SK-N-SH (cell line): ENCODE measurements around the gene GNG12. TPM values are rescaled to one million over a fixed set of nuclear protein-coding genes. Genes with fewer than 3 reads are reported as not detected.
A peak's percentile ranks its signal among the peaks of the same experiment; 100 is the strongest.

Experiments used
- CTCF ChIA-PET: fragments of 300-600, 350-600 bp; formaldehyde crosslinking; extraction: SDS; loops from one replicate; lab custom pipeline; 2021; lab: Yijun Ruan, JAX
- POLR2A ChIA-PET: fragments of 350-600 bp; sonication (Branson Sonifier 250); formaldehyde crosslinking; extraction: SDS; loops from one replicate; lab custom pipeline; 2020; ENCODE audit warnings: antibody characterized with exemption, inconsistent platforms; lab: Yijun Ruan, JAX
- DNase-seq: peaks from one replicate; pipeline ENCODE4 v3.0.0; 2012
- H2AFZ ChIP-seq: fragments of 200-600 bp; sonication (generic); 2 replicates; pipeline ENCODE4 v1.8.1; 2016; ENCODE audit warnings: antibody characterized with exemption, mild to moderate bottlenecking, low read depth
- H3F3A ChIP-seq: fragments of 200-600 bp; sonication (generic); replicated peaks from 2 replicates; pipeline ENCODE3; 2016; ENCODE audit warnings: antibody characterized with exemption, mild to moderate bottlenecking; ENCODE audit not compliant: insufficient read depth
- H3K27ac ChIP-seq, 2 experiments: fragments of 200-500 bp in 1 of 2; fragments of 200-600 bp in 1 of 2; sonication (Bioruptor generic) in 1 of 2; sonication (generic), shearing (Covaris generic) in 1 of 2; 2 replicates each; pipeline versions ENCODE4 v1.5.1 to v1.6.1; 2014 to 2016; ENCODE audit warnings: low read depth in 2 of 2, inconsistent platforms in 1 of 2, low read length in 1 of 2, mild to moderate bottlenecking in 1 of 2, mixed read lengths in 1 of 2
- H3K27me3 ChIP-seq: fragments of 200-600 bp; sonication (generic), shearing (Covaris generic); 2 replicates; pipeline ENCODE4 v1.6.1; 2016; ENCODE audit warnings: mixed run types; ENCODE audit not compliant: insufficient read depth
- H3K36me3 ChIP-seq, 2 experiments: fragments of 200-500 bp in 1 of 2; fragments of 200-600 bp in 1 of 2; sonication (Bioruptor generic) in 1 of 2; sonication (generic) in 1 of 2; replicated peaks in 1 of 2; 2 replicates each; pipeline versions ENCODE3 to v1.5.1; 2014 to 2016; ENCODE audit warnings: low read length in 1 of 2, mild to moderate bottlenecking in 1 of 2; ENCODE audit not compliant: insufficient read depth in 2 of 2, control insufficient read depth in 1 of 2
- H3K4me1 ChIP-seq, 2 experiments: fragments of 200-500 bp in 1 of 2; fragments of 200-600 bp in 1 of 2; sonication (Bioruptor generic) in 1 of 2; sonication (generic), shearing (Covaris generic) in 1 of 2; 2 replicates each; pipeline versions ENCODE4 v1.5.1 to v1.6.1; 2014 to 2016; ENCODE audit warnings: low read depth in 1 of 2, low read length in 1 of 2, mixed run types in 1 of 2; ENCODE audit not compliant: insufficient read depth in 2 of 2, control insufficient read depth in 1 of 2
- H3K4me2 ChIP-seq: fragments of 200-600 bp; sonication (generic), shearing (Covaris generic); 2 replicates; pipeline ENCODE4 v1.6.1; 2017; ENCODE audit warnings: mixed run types
- H3K4me3 ChIP-seq, 2 experiments: fragments of 200-500 bp in 1 of 2; fragments of 200-600 bp in 1 of 2; sonication (Bioruptor generic) in 1 of 2; sonication (generic), shearing (Covaris generic) in 1 of 2; 2 replicates each; pipeline versions ENCODE4 v1.5.1 to v1.8.1; 2014 to 2016; ENCODE audit warnings: low read depth in 2 of 2, inconsistent platforms in 1 of 2, low read length in 1 of 2, mild to moderate bottlenecking in 1 of 2, mixed read lengths in 1 of 2, moderate library complexity in 1 of 2
- H3K79me2 ChIP-seq: fragments of 200-600 bp; sonication (generic); 2 replicates; pipeline ENCODE4 v1.8.1; 2017; ENCODE audit warnings: mild to moderate bottlenecking; ENCODE audit not compliant: insufficient read depth
- H3K9ac ChIP-seq: fragments of 200-600 bp; sonication (generic); 2 replicates; pipeline ENCODE4 v1.6.1; 2017; ENCODE audit warnings: mixed run types
- H3K9me2 ChIP-seq: fragments of 200-600 bp; sonication (generic); 2 replicates; pipeline ENCODE4 v1.6.1; 2017; ENCODE audit warnings: mixed run types
- H3K9me3 ChIP-seq: fragments of 200-600 bp; sonication (generic); 2 replicates; pipeline ENCODE4 v1.6.1; 2017; ENCODE audit warnings: mixed run types, mild to moderate bottlenecking, moderate library complexity
- H4K20me1 ChIP-seq: fragments of 200-600 bp; sonication (generic); 2 replicates; pipeline ENCODE4 v1.6.1; 2017; ENCODE audit warnings: mild to moderate bottlenecking, mixed run types; ENCODE audit not compliant: insufficient read depth
- ELF1 ChIP-seq: IDR thresholded peaks from 2 replicates; pipeline ENCODE4 v1.4.0; 2012
- EP300 ChIP-seq, 2 experiments: IDR thresholded peaks; 2 replicates each; pipeline versions ENCODE4 v1.4.0 to v1.6.1; 2012; ENCODE audit warnings: borderline replicate concordance in 1 of 2, low read depth in 1 of 2, low read length in 1 of 2
- FOXJ3 ChIP-seq: sonication (generic); formaldehyde crosslinking; IDR thresholded peaks from 2 replicates; pipeline ENCODE4 v1.5.1; 2020; ENCODE audit warnings: mild to moderate bottlenecking, missing genetic modification reagents
- FOXM1 ChIP-seq: IDR thresholded peaks from 2 replicates; pipeline ENCODE4 v1.4.0; 2012; ENCODE audit warnings: low read depth, mild to moderate bottlenecking
- GABPA ChIP-seq: IDR thresholded peaks from 2 replicates; pipeline ENCODE4 v1.4.0; 2012; ENCODE audit warnings: low read depth, mild to moderate bottlenecking
- MEF2A ChIP-seq: IDR thresholded peaks from 2 replicates; pipeline ENCODE4 v1.4.0; 2012; ENCODE audit warnings: low read depth, borderline replicate concordance
- MXI1 ChIP-seq: IDR thresholded peaks from 2 replicates; pipeline ENCODE4 v1.6.1; 2012; ENCODE audit warnings: mild to moderate bottlenecking, low read depth, low read length, improper control_type of control experiment
- NFIC ChIP-seq: IDR thresholded peaks from 2 replicates; pipeline ENCODE4 v1.4.0; 2012; ENCODE audit warnings: borderline replicate concordance
- RAD21 ChIP-seq: IDR thresholded peaks from 2 replicates; pipeline ENCODE4 v1.6.1; 2012; ENCODE audit warnings: mild to moderate bottlenecking, low read length
- RCOR1 ChIP-seq: fragments of 150-350 bp; IDR thresholded peaks from 2 replicates; pipeline ENCODE4 v1.6.1; 2017; ENCODE audit warnings: antibody characterized with exemption, low read length
- RFX5 ChIP-seq: IDR thresholded peaks from 2 replicates; pipeline ENCODE4 v1.6.1; 2012; ENCODE audit warnings: mild to moderate bottlenecking, improper control_type of control experiment, low read length
- RXRA ChIP-seq: IDR thresholded peaks from 2 replicates; pipeline ENCODE4 v1.4.0; 2012; ENCODE audit warnings: low read depth, mild to moderate bottlenecking, borderline replicate concordance
- SIN3A ChIP-seq: IDR thresholded peaks from 2 replicates; pipeline ENCODE4 v1.6.1; 2012; ENCODE audit warnings: low read depth, mild to moderate bottlenecking, low read length, moderate library complexity, borderline replicate concordance
- TAF1 ChIP-seq: IDR thresholded peaks from 2 replicates; pipeline ENCODE4 v1.6.1; 2012; ENCODE audit warnings: low read depth, mild to moderate bottlenecking, low read length, moderate library complexity, borderline replicate concordance
- TCF12 ChIP-seq: IDR thresholded peaks from 2 replicates; pipeline ENCODE4 v1.4.0; 2012
- YY1 ChIP-seq: IDR thresholded peaks from 2 replicates; pipeline ENCODE4 v1.4.0; 2012; ENCODE audit warnings: low read depth, mild to moderate bottlenecking
- WGBS: methylation state at CpG from one replicate; pipeline ENCODE4 v1.1.6; 2017; ENCODE audit warnings: low lambda C conversion rate; 5-methylcytosine and 5-hydroxymethylcytosine counted together
- polyA plus RNA-seq, 3 experiments: library from polyadenylated mRNA; depleted of rRNA; stranded (reverse); fragments of >200 nt; gene quantifications; 2 replicates each; pipeline ENCODE4 v1.2.3, GENCODE V29; 2012
- TF ChIP-seq, protein P1 (sequence below): IDR thresholded peaks from 2 replicates; pipeline ENCODE4 v1.4.0; 2012; ENCODE audit warnings: low read depth, borderline replicate concordance
- TF ChIP-seq, protein P2 (sequence below): fragments of 200-600 bp; sonication (generic); IDR thresholded peaks from 2 replicates; pipeline ENCODE4 v1.6.1; 2017; ENCODE audit warnings: antibody characterized with exemption, mild to moderate bottlenecking, moderate library complexity
- TF ChIP-seq, protein P3 (sequence below): fragments of 150-350 bp; IDR thresholded peaks from 2 replicates; pipeline ENCODE4 v1.6.1; 2017; ENCODE audit warnings: antibody characterized with exemption, low read length, low read depth, borderline replicate concordance
- TF ChIP-seq, protein P4 (sequence below): IDR thresholded peaks from 2 replicates; pipeline ENCODE4 v1.4.0; 2012; ENCODE audit warnings: low read depth, borderline replicate concordance

GNG12 gene
- polyA plus RNA-seq, 1 of the 3 experiments (the other 2 are of a cell fraction) = 41.2 TPM

DNA sequence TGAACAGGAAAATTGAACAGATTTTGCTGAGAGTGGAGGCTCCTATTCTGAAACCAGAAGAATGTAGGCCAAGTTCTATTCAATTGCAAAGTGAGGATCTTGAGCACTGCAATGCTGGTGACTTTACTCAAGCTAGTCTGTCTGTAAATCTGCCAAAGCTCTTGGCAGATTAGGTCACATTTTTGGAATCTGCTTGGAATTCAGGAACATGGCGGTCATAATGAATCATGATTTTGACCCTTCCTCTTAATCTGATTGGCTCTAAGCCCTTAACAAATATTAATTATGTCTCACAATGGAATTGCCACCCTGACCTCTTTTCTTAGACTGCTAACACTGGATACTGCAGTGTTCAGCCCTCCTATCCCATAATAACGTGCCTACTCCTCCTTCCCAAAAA lies 7.2 kb upstream of the GNG12 start (continued):
- TF ChIP-seq, protein P1, sequence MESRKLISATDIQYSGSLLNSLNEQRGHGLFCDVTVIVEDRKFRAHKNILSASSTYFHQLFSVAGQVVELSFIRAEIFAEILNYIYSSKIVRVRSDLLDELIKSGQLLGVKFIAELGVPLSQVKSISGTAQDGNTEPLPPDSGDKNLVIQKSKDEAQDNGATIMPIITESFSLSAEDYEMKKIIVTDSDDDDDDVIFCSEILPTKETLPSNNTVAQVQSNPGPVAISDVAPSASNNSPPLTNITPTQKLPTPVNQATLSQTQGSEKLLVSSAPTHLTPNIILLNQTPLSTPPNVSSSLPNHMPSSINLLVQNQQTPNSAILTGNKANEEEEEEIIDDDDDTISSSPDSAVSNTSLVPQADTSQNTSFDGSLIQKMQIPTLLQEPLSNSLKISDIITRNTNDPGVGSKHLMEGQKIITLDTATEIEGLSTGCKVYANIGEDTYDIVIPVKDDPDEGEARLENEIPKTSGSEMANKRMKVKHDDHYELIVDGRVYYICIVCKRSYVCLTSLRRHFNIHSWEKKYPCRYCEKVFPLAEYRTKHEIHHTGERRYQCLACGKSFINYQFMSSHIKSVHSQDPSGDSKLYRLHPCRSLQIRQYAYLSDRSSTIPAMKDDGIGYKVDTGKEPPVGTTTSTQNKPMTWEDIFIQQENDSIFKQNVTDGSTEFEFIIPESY = peak; percentile 64; the same call in 1 of the 2 replicates
- no peak for TF ChIP-seq RFX5
- TF ChIP-seq RCOR1 = no peak
- TF ChIP-seq, protein P2, sequence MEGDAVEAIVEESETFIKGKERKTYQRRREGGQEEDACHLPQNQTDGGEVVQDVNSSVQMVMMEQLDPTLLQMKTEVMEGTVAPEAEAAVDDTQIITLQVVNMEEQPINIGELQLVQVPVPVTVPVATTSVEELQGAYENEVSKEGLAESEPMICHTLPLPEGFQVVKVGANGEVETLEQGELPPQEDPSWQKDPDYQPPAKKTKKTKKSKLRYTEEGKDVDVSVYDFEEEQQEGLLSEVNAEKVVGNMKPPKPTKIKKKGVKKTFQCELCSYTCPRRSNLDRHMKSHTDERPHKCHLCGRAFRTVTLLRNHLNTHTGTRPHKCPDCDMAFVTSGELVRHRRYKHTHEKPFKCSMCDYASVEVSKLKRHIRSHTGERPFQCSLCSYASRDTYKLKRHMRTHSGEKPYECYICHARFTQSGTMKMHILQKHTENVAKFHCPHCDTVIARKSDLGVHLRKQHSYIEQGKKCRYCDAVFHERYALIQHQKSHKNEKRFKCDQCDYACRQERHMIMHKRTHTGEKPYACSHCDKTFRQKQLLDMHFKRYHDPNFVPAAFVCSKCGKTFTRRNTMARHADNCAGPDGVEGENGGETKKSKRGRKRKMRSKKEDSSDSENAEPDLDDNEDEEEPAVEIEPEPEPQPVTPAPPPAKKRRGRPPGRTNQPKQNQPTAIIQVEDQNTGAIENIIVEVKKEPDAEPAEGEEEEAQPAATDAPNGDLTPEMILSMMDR = no peak
- TF ChIP-seq MXI1 = no peak
- peak; percentile 80; the same call in 1 of the 2 replicates for TF ChIP-seq YY1
- peak; percentile 85 for TF ChIP-seq TCF12
- TF ChIP-seq TAF1 = no peak; the same call in 1 of the 2 replicates

DNA sequence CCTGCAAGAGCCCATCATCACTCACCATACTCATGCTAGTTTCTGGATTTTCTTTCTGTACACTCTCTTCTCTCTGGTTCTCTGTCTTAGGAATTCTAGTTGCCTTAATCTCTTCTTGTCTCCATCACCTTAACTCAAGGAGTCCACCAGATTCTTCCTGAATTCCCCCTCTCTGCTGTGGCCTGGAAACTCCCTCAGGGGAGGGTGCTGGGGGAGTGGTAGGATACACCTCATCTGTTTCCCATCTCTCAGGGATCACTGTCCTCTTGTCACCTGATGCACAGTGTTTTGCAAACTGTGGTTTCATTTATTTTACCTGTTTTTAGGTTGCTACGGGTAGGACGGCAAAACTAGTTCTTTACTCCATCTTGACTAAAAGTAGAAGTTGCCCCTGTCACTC lies 6.6 kb upstream of the GNG12 start:
- H4K20me1 ChIP-seq = no peaks in the 10 kb centered on the region
- DNase-seq = no peak
- peak overlapping the region in 1 of 2 experiments; percentile 72; a peak in 2 of 4 replicates for H3K27ac ChIP-seq
- ChIA-PET POLR2A (no interaction called here), CTCF (interaction anchor here (0.9 to 6.0 kb wide), 6 partner anchors 11 to 272 kb away, joined by 3 to 36 read pairs (median 4); no protein-coding TSS in a partner anchor)
- H3K9me3 ChIP-seq = no peaks in the 10 kb centered on the region
- no peak overlapping the region for H2AFZ ChIP-seq
- peaks cover 27% of the 10 kb centered on the region for H3F3A ChIP-seq
- H3K4me2 ChIP-seq = peak overlapping the region; percentile 31; the same call in 1 of the 2 replicates
- H3K4me1 ChIP-seq = peaks cover 7 to 50% of the 10 kb centered on the region in 2 experiments
- no peaks in the 10 kb centered on the region for H3K36me3 ChIP-seq
- no peaks in the 10 kb centered on the region for H3K9me2 ChIP-seq
- H3K4me3 ChIP-seq = no peak overlapping the region
- 96% methylated on average over 2 of the region's 2 CpGs for WGBS
- H3K79me2 ChIP-seq = no peaks in the 10 kb centered on the region
- H3K9ac ChIP-seq = peak overlapping the region; percentile 21; the same call in 1 of the 2 replicates
- no peaks in the 10 kb centered on the region for H3K27me3 ChIP-seq
- TF ChIP-seq FOXM1 (no peak), MEF2A (no peak), RFX5 (no peak), EP300 (IDR thresholded peaks at IDR 0.05; ENCODE audit: borderline replicate concordance in 1 of 2, low read depth in 1 of 2, low read length in 1 of 2) (no peak), SIN3A (no peak), RAD21 (no peak), MXI1 (no peak), GABPA (no peak), FOXJ3 (no peak), NFIC (no peak), RXRA (no peak), ELF1 (no peak), YY1 (no peak)
- TF ChIP-seq, protein P3, sequence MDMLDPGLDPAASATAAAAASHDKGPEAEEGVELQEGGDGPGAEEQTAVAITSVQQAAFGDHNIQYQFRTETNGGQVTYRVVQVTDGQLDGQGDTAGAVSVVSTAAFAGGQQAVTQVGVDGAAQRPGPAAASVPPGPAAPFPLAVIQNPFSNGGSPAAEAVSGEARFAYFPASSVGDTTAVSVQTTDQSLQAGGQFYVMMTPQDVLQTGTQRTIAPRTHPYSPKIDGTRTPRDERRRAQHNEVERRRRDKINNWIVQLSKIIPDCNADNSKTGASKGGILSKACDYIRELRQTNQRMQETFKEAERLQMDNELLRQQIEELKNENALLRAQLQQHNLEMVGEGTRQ = no peak
- TF ChIP-seq, protein P2 = no peak
- TF ChIP-seq, protein P1 = no peak
- TF ChIP-seq, protein P4, sequence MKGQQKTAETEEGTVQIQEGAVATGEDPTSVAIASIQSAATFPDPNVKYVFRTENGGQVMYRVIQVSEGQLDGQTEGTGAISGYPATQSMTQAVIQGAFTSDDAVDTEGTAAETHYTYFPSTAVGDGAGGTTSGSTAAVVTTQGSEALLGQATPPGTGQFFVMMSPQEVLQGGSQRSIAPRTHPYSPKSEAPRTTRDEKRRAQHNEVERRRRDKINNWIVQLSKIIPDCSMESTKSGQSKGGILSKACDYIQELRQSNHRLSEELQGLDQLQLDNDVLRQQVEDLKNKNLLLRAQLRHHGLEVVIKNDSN = no peak
